Measurements from ENCODE around the gene TNFAIP8. TPM values are rescaled to one million over a fixed set of nuclear protein-coding genes. Genes with fewer than 3 reads are reported as not detected.

The TNFAIP8 gene
- total RNA-seq, 2 experiments from 2014 or later: 106 to 114 TPM

DNA sequence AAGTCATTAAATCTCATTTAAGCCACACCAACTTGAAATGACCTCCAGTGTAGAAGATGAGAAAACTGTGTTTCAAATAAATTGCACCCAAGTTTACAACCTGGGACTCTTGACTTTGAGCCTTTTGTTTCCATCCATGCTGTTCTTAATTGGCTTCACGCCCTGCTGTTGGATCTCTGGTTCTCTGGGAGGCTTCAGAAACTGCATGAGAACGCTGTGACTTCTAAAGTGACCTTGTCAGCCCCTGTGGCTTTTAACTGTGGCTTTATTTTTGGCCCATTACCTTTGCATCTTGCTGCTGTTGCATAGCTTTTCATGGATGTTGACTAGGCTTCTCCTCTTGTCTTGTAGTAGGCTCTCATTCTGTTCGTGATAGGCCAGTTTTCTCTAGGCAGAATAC is 29.3 kb downstream of the TNFAIP8 start:
- no peak for TF ChIP-seq CTCF (IDR thresholded peaks at IDR 0.05)
- DNase-seq: no peak
- Histone ChIP-seq H3K4me3 (ENCODE audit: low read length) (no peak overlapping the region), H3K36me3 (ENCODE audit: insufficient read depth, low read length) (peaks cover 37% of the 10 kb centered on the region), H3K27me3 (ENCODE audit: control insufficient read depth in 1 of 2, insufficient read depth in 2 of 2, low read length in 2 of 2) (no peaks in the 10 kb centered on the region), H3K27ac (ENCODE audit: low read depth in 1 of 2, low read length in 2 of 2) (peak overlapping the region in 1 of 2 donors; percentile 31), H3K4me1 (ENCODE audit: insufficient read depth, low read length) (peaks cover 51% of the 10 kb centered on the region), H3K9me3 (ENCODE audit: control insufficient read depth in 1 of 2, insufficient read depth in 1 of 2, low read length in 2 of 2) (no peaks in the 10 kb centered on the region)
- no peak for ATAC-seq (ENCODE audit: poor library complexity)
- ChIA-PET POLR2A (interaction anchor here (1.6 kb wide), 1 partner anchor 44 kb away, joined by 6 read pairs; no protein-coding TSS in a partner anchor), CTCF (no interaction called here)
- intact Hi-C loops (cut with DNase I, micrococcal nuclease): loop anchor here (2.0 to 5.0 kb wide), 2 partner anchors 16 to 38 kb away; no protein-coding TSS in a partner anchor
- H3K4me3 Mint-ChIP-seq: peak overlapping the region; percentile 35
- no peaks in the 10 kb centered on the region for H3K9me3 Mint-ChIP-seq
- peaks cover 47% of the 10 kb centered on the region for H3K36me3 Mint-ChIP-seq (ENCODE audit: low read depth)
- H3K27me3 Mint-ChIP-seq: no peaks in the 10 kb centered on the region
- H3K4me1 Mint-ChIP-seq (ENCODE audit: low read depth): peaks cover 92% of the 10 kb centered on the region
- H3K27ac Mint-ChIP-seq: peak overlapping the region; percentile 80

DNA sequence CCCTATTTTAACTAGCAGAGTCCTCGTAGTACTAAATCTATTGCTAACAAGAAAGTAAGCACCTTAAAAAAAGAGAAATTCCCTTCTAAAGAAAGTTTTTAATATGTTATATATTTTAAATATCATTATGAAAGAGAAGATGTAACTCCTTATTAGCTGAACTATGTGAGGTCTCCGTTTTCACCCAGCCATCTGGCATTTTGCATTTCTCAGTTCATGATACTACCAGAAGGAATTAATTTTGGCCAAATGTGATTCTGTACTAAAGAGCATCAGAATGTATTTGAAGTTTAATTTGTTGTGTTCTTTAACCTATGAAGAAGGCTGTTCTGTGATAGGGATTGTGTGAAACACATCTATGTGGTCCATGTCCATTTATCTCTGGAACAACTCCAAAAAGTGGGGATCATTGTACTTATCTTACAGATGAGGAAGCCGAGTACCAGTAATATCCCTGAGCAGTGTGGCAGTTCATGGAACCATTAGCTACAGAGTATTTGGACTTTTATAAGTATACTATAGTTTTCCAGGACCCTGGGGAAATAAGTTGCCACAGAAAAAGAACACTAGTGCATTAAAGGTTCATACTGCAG is 29.8 kb downstream of the TNFAIP8 start:
- ChIA-PET POLR2A (interaction anchor here (0.6 to 1.6 kb wide), 2 partner anchors 28 to 45 kb away, joined by 6 read pairs; no protein-coding TSS in a partner anchor), CTCF (interaction anchor here (1.4 kb wide), 2 partner anchors 39 to 70 kb away, joined by 3 read pairs; no protein-coding TSS in a partner anchor)
- Histone ChIP-seq H3K4me3 (ENCODE audit: low read length) (no peak overlapping the region), H3K36me3 (ENCODE audit: insufficient read depth, low read length) (peaks cover 37% of the 10 kb centered on the region), H3K27ac (ENCODE audit: low read depth in 1 of 2, low read length in 2 of 2) (peak overlapping the region in 1 of 2 donors; percentile 31), H3K4me1 (ENCODE audit: insufficient read depth, low read length) (peaks cover 51% of the 10 kb centered on the region), H3K27me3 (ENCODE audit: control insufficient read depth in 1 of 2, insufficient read depth in 2 of 2, low read length in 2 of 2) (no peaks in the 10 kb centered on the region), H3K9me3 (ENCODE audit: control insufficient read depth in 1 of 2, insufficient read depth in 1 of 2, low read length in 2 of 2) (no peaks in the 10 kb centered on the region)
- peaks cover 93% of the 10 kb centered on the region for H3K4me1 Mint-ChIP-seq (ENCODE audit: low read depth)
- ATAC-seq (ENCODE audit: poor library complexity) (no peak), DNase-seq (no peak)
- H3K36me3 Mint-ChIP-seq (ENCODE audit: low read depth): peaks cover 48% of the 10 kb centered on the region
- peak overlapping the region; percentile 35 for H3K4me3 Mint-ChIP-seq
- H3K9me3 Mint-ChIP-seq: no peaks in the 10 kb centered on the region
- no peak for TF ChIP-seq CTCF (IDR thresholded peaks at IDR 0.05)
- no peaks in the 10 kb centered on the region for H3K27me3 Mint-ChIP-seq
- intact Hi-C loops (cut with DNase I, micrococcal nuclease): loop anchor here (2.0 to 5.0 kb wide), 2 partner anchors 17 to 38 kb away; no protein-coding TSS in a partner anchor
- peak overlapping the region; percentile 80 for H3K27ac Mint-ChIP-seq

GRCh38 chr5:119386596-119387344 is 31.0 kb downstream of the TNFAIP8 start:
- no peaks in the 10 kb centered on the region for H3K9me3 Mint-ChIP-seq

More at GRCh38 chr5:119386596-119387344, 31.0 kb downstream of the TNFAIP8 start:
- ATAC-seq (ENCODE audit: poor library complexity): no peak
- H3K27me3 ChIP-seq (ENCODE audit: control insufficient read depth in 1 of 2, insufficient read depth in 2 of 2, low read length in 2 of 2): no peaks in the 10 kb centered on the region
- intact Hi-C loops (cut with DNase I, micrococcal nuclease): loop anchor here in 1 of 2 experiments (5.0 kb wide), 1 partner anchor 39 kb away; no protein-coding TSS in a partner anchor
- H3K36me3 ChIP-seq (ENCODE audit: insufficient read depth, low read length): peaks cover 35% of the 10 kb centered on the region
- peaks cover 41% of the 10 kb centered on the region for H3K4me1 ChIP-seq (ENCODE audit: insufficient read depth, low read length)
- peak overlapping the region in 1 of 2 donors; percentile 19 for H3K27ac ChIP-seq (ENCODE audit: low read depth in 1 of 2, low read length in 2 of 2)
- TF ChIP-seq CTCF (IDR thresholded peaks at IDR 0.05): no peak
- POLR2A ChIA-PET: interaction anchor here (1.1 to 1.6 kb wide), 2 partner anchors 46 to 316 kb away, joined by 4 to 6 read pairs; partner anchors contain the start of gene DMXL1
- H3K27ac Mint-ChIP-seq: peak overlapping the region; percentile 80
- no peak overlapping the region for H3K4me3 ChIP-seq (ENCODE audit: low read length)
- peaks cover 52% of the 10 kb centered on the region for H3K36me3 Mint-ChIP-seq (ENCODE audit: low read depth)
- CTCF ChIA-PET: interaction anchor here (0.8 to 1.4 kb wide), 3 partner anchors 12 to 71 kb away, joined by 3 read pairs; no protein-coding TSS in a partner anchor
- H3K4me3 Mint-ChIP-seq: no peak overlapping the region
- DNase-seq: no peak
- no peaks in the 10 kb centered on the region for H3K9me3 ChIP-seq (ENCODE audit: control insufficient read depth in 1 of 2, insufficient read depth in 1 of 2, low read length in 2 of 2)
- H3K27me3 Mint-ChIP-seq: no peaks in the 10 kb centered on the region
- H3K4me1 Mint-ChIP-seq (ENCODE audit: low read depth): peaks cover 90% of the 10 kb centered on the region

Data from CD4-positive, alpha-beta T cell (primary cell).